K562 (cell line): ENCODE results near the gene MARCHF3. TPM values are rescaled to one million over a fixed set of nuclear protein-coding genes. Genes with fewer than 3 reads are reported as not detected.

Experiments used
- ATAC-seq: fragments of 200-7000 bp; cut with Tn5 transposase; 3 replicates; pipeline ENCODE4 v1.9.1; 2020; ENCODE audit warnings: moderate library complexity
- BruUV-seq: library from RNA; stranded (reverse); fragments of 400-500 nt; replicated peaks from 2 replicates; lab custom pipeline; 2021; lab: Mats Ljungman, UMichigan
- CTCF ChIA-PET: fragments of 300-600 bp; formaldehyde crosslinking; extraction: SDS; loops from one replicate; lab custom pipeline; 2021; ENCODE audit warnings: low intra/inter-chr PET ratio; lab: Yijun Ruan, JAX
- POLR2A ChIA-PET: fragments of 300-600, 350-650 bp; sonication (Branson Sonifier 250); formaldehyde crosslinking; extraction: SDS; loops from one replicate; lab custom pipeline; 2021; ENCODE audit warnings: antibody characterized with exemption, inconsistent platforms; lab: Yijun Ruan, JAX
- DNase-seq, 4 experiments: peaks; one replicate each; pipeline versions ENCODE4 v3.0.0 to v3.0.0-alpha.2; 2011 to 2018; ENCODE audit warnings: low spot score in 3 of 4, mixed read lengths in 3 of 4; ENCODE audit errors: extremely low read depth in 1 of 4
- FAIRE-seq: peaks from 2 replicates; lab custom pipeline; 2011; peaks lifted over from hg19 to GRCh38; lab: Jason Lieb, UNC
- H2AFZ ChIP-seq: 2 replicates; pipeline ENCODE4 v1.6.0; 2011; ENCODE audit warnings: low read depth, low read length, control low read depth, inconsistent platforms
- H3K27ac ChIP-seq: fragments of 200-600 bp; 3 replicates; pipeline ENCODE4 v1.8.0; 2011; ENCODE audit warnings: low read depth, mild to moderate bottlenecking, control low read depth, inconsistent platforms, low read length, moderate library complexity, mixed read lengths; ENCODE audit errors: extremely low read depth
- H3K27me3 ChIP-seq, 2 experiments: fragments of 300-600 bp in 1 of 2; 2 replicates in 1 of 2; 3 replicates in 1 of 2; pipeline versions ENCODE4 v1.6.0 to v1.8.0; 2011; ENCODE audit warnings: inconsistent platforms in 2 of 2, low read length in 2 of 2, mild to moderate bottlenecking in 1 of 2, mixed read lengths in 1 of 2, moderate library complexity in 1 of 2; ENCODE audit not compliant: control insufficient read depth in 2 of 2, insufficient read depth in 2 of 2
- H3K36me3 ChIP-seq: fragments of 300-600 bp; 3 replicates; pipeline ENCODE4 v1.8.0; 2011; ENCODE audit warnings: mild to moderate bottlenecking, low read length, inconsistent platforms; ENCODE audit not compliant: control insufficient read depth, insufficient read depth
- H3K4me1 ChIP-seq, 2 experiments: fragments of 200-600 bp in 1 of 2; replicated peaks in 1 of 2; 2 replicates in 1 of 2; 3 replicates in 1 of 2; pipeline versions ENCODE4 v1.5.1 to v1.8.0; 2011; ENCODE audit warnings: inconsistent platforms in 2 of 2, low read length in 2 of 2, mild to moderate bottlenecking in 1 of 2, mixed read lengths in 1 of 2, moderate library complexity in 1 of 2; ENCODE audit not compliant: control insufficient read depth in 2 of 2, insufficient read depth in 2 of 2
- H3K4me2 ChIP-seq: 2 replicates; pipeline ENCODE4 v1.6.1; 2011; ENCODE audit warnings: low read length, control low read depth, inconsistent platforms, mixed read lengths; ENCODE audit not compliant: insufficient read depth
- H3K4me3 ChIP-seq: fragments of 200-600 bp; sonication (generic), shearing (Covaris generic); 2 replicates; pipeline ENCODE4 v1.5.1; 2016; ENCODE audit warnings: control low read depth, inconsistent platforms
- H3K79me2 ChIP-seq: fragments of 200-600 bp; 3 replicates; pipeline ENCODE4 v1.8.0; 2011; ENCODE audit warnings: low read length, inconsistent platforms; ENCODE audit not compliant: control insufficient read depth, insufficient read depth
- H3K9ac ChIP-seq, 2 experiments: 2 replicates each; pipeline versions ENCODE4 v1.6.0 to v1.6.1; 2011; ENCODE audit warnings: low read depth in 2 of 2, low read length in 2 of 2, control low read depth in 1 of 2, inconsistent platforms in 1 of 2, mild to moderate bottlenecking in 1 of 2, mixed read lengths in 1 of 2; ENCODE audit not compliant: insufficient read depth in 1 of 2
- H3K9me1 ChIP-seq: one replicate; pipeline ENCODE4 v1.6.0; 2011; ENCODE audit warnings: inconsistent platforms, mild to moderate bottlenecking, low read length, moderate library complexity; ENCODE audit not compliant: control insufficient read depth, insufficient read depth
- H3K9me3 ChIP-seq: replicated peaks from 2 replicates; pipeline ENCODE4 v1.5.1; 2011; ENCODE audit warnings: low read depth, low read length, inconsistent platforms; ENCODE audit not compliant: control insufficient read depth, insufficient read depth
- H4K20me1 ChIP-seq: replicated peaks from 2 replicates; pipeline ENCODE4 v1.6.1; 2011; ENCODE audit warnings: low read length, inconsistent platforms, mixed read lengths; ENCODE audit not compliant: control insufficient read depth, insufficient read depth
- ATF3 ChIP-seq, 2 experiments: fragments of 450-650 bp in 1 of 2; sonication (generic) in 1 of 2; formaldehyde crosslinking in 1 of 2; IDR thresholded peaks in 1 of 2; conservative IDR thresholded peaks in 1 of 2; 2 replicates each; pipeline versions ENCODE4 v1.6.1 to v1.8.1; 2016 to 2023; ENCODE audit warnings: mild to moderate bottlenecking in 2 of 2, moderate library complexity in 2 of 2, inconsistent platforms in 1 of 2, missing genetic modification reagents in 1 of 2
- CBX2 ChIP-seq: fragments of 200-600 bp; sonication (generic); IDR thresholded peaks from one replicate; pipeline ENCODE4 v1.6.1; 2012; ENCODE audit warnings: mild to moderate bottlenecking, low read length, inconsistent platforms; ENCODE audit not compliant: insufficient read depth, poor library complexity, severe bottlenecking
- CGGBP1 ChIP-seq: fragments of 250-450 bp; sonication (Bioruptor Pico); IDR thresholded peaks from 2 replicates; pipeline ENCODE4 v1.9.0; 2021; ENCODE audit warnings: mild to moderate bottlenecking
- ELF2 ChIP-seq: fragments of 250-450 bp; sonication (Bioruptor Pico); IDR thresholded peaks from 2 replicates; pipeline ENCODE4 v1.5.0; 2021; ENCODE audit warnings: mild to moderate bottlenecking
- GATAD2A ChIP-seq: fragments of 450-650 bp; IDR thresholded peaks from 2 replicates; pipeline ENCODE4 v1.6.1; 2017
- HIVEP1 ChIP-seq: fragments of 250-450 bp; sonication (Bioruptor Pico); IDR thresholded peaks from 2 replicates; pipeline ENCODE4 v1.4.0; 2020; ENCODE audit warnings: mild to moderate bottlenecking
- KLF16 ChIP-seq: IDR thresholded peaks from 2 replicates; pipeline ENCODE4 v1.6.1; 2016; ENCODE audit warnings: antibody characterized with exemption
- MAFK ChIP-seq: IDR thresholded peaks from 2 replicates; pipeline ENCODE4 v1.6.1; 2011; ENCODE audit warnings: low read length, improper control_type of control experiment
- MAZ ChIP-seq, 2 experiments: fragments of 450-650 bp in 1 of 2; sonication (generic) in 1 of 2; formaldehyde crosslinking; IDR thresholded peaks in 1 of 2; conservative IDR thresholded peaks in 1 of 2; 2 replicates each; pipeline versions ENCODE4 v1.4.0 to v1.5.0; 2020; ENCODE audit warnings: mild to moderate bottlenecking in 1 of 2, missing genetic modification reagents in 1 of 2
- MCM7 ChIP-seq, 2 experiments: fragments of 450-650 bp; IDR thresholded peaks; 2 replicates each; pipeline ENCODE4 v1.6.1; 2016 to 2018
- NR4A1 ChIP-seq, 2 experiments: fragments of 250-450 bp in 1 of 2; fragments of 450-650 bp in 1 of 2; sonication (Bioruptor Pico) in 1 of 2; IDR thresholded peaks; 2 replicates each; pipeline versions ENCODE4 v1.4.0 to v1.6.1; 2016 to 2020; ENCODE audit warnings: mild to moderate bottlenecking in 2 of 2, missing compliant biosample characterization in 1 of 2, missing genetic modification characterization in 1 of 2, moderate library complexity in 1 of 2
- PHF20 ChIP-seq: fragments of 450-650 bp; IDR thresholded peaks from 2 replicates; pipeline ENCODE4 v1.6.1; 2018; ENCODE audit not compliant: partially characterized antibody
- SRSF7 ChIP-seq: fragments of 200-400 bp; formaldehyde crosslinking; optimal IDR thresholded peaks from 2 replicates; pipeline ENCODE3; 2017; ENCODE audit warnings: mild to moderate bottlenecking, low read depth, low read length
- TAF1 ChIP-seq: IDR thresholded peaks from 2 replicates; pipeline ENCODE4 v1.6.1; 2011; ENCODE audit warnings: mild to moderate bottlenecking, low read length, moderate library complexity; ENCODE audit not compliant: insufficient read depth, control insufficient read depth, severe bottlenecking; ENCODE audit errors: extremely low read depth
- U2AF1 ChIP-seq: fragments of 200-400 bp; formaldehyde crosslinking; optimal IDR thresholded peaks from 2 replicates; pipeline ENCODE3; 2017; ENCODE audit warnings: mild to moderate bottlenecking, low read depth, low read length, moderate library complexity
- ZNF449 ChIP-seq: fragments of 250-450 bp; sonication (Bioruptor Pico); IDR thresholded peaks from 2 replicates; pipeline ENCODE4 v1.8.0; 2022; ENCODE audit warnings: moderate library complexity, mild to moderate bottlenecking, inconsistent platforms
- WGBS: fragments of 100-300 bp; shearing (Covaris generic); methylation state at CpG from one replicate; pipeline ENCODE4 v1.1.6; 2016; ENCODE audit warnings: low coverage, mixed read lengths; ENCODE audit not compliant: insufficient coverage; ENCODE audit errors: missing lambda C conversion rate; 5-methylcytosine and 5-hydroxymethylcytosine counted together
- in situ Hi-C: fragments of 300-500 bp; cut with MboI; formaldehyde crosslinking; loops from 4 replicates; pipeline ENCODE4 v1.15.0; 2018; ENCODE audit warnings: inconsistent platforms, mixed read lengths
- intact Hi-C: fragments of 100-400 bp; cut with micrococcal nuclease; formaldehyde crosslinking; loops from 2 replicates; pipeline ENCODE4 v1.14.2; 2022
- polyA plus RNA-seq, 8 experiments: library from polyadenylated mRNA; depleted of rRNA in 4 of 8; stranded (reverse) in 5 of 8; unstranded in 3 of 8; fragments of >200 nt; fragmentation: Nextera tagmentation in 2 of 8; fragmentation: Illumina TruSeq in 1 of 8; extraction: Ambion mirVana in 2 of 8; extraction: Trizol in 1 of 8; gene quantifications; 2 replicates each; pipeline versions ENCODE4 v1.2.1 to v1.2.3, GENCODE V29; 2011 to 2014; ENCODE audit warnings: inconsistent platforms in 1 of 8, missing spikeins in 1 of 8
- total RNA-seq, 7 experiments: library from RNA; depleted of rRNA in 6 of 7; stranded (reverse); fragments of >200 nt in 6 of 7; fragmentation: Illumina TruSeq in 2 of 7; extraction: Trizol in 2 of 7; gene quantifications; 2 replicates each; pipeline versions ENCODE4 v1.2.1 to v1.2.3, GENCODE V29; 2011 to 2021; ENCODE audit warnings: low replicate concordance in 1 of 7
- TF ChIP-seq, protein P1 (sequence below): sonication (generic); formaldehyde crosslinking; IDR thresholded peaks from 2 replicates; pipeline ENCODE4 v1.8.0; 2022; ENCODE audit warnings: mild to moderate bottlenecking, missing genetic modification reagents

Gene MARCHF3
- total and polyA plus RNA-seq, 9 of the 15 experiments (the other 6 are each of a cell fraction or from before 2014, with no cell fraction given): 5.6 to 37.4 (median 16.5) TPM

GRCh38 chr5:127063257-127063913, 33.0 kb upstream of the MARCHF3 start (continued):
- no peak for TF ChIP-seq ZNF449 (CRISPR knock-in tag)
- TF ChIP-seq MCM7 (IDR thresholded peaks at IDR 0.05): no peak
- no peak for TF ChIP-seq CBX2
- TF ChIP-seq MAFK: 0 out of 2 replicates have a peak, but pooled peaks have one; percentile 20

DNA sequence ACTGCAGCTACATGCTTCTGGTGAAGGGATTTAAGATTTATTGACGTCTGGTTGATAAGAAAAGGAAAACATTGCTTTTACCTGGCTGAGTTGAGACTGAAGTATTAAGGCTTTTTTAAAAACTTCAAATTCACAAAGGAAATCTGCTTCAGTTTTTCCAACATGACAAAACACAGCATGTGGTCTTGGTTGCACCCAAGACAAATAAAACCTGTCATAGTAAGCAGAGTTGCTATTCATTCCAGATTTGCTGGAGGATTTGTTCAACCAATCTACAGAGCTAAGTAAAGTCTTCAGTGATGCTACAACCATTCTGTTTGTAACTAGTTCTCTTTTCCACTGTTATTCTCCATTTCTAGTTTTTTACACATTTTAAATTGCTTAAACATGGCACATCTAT, 31.6 kb upstream of the MARCHF3 start:
- no peak for DNase-seq
- CTCF ChIA-PET: no interaction called here
- no peaks in the 10 kb centered on the region for H3K4me1 ChIP-seq
- intact Hi-C loops (no loop called here), in situ Hi-C loops (no loop called here)
- no peak overlapping the region for H3K4me3 ChIP-seq
- BruUV-seq: no TSS peak
- no peaks in the 10 kb centered on the region for H3K27me3 ChIP-seq
- H2AFZ ChIP-seq: no peak overlapping the region
- ATAC-seq: no peak
- H3K4me2 ChIP-seq: no peak overlapping the region
- POLR2A ChIA-PET: no interaction called here
- H3K79me2 ChIP-seq: no peaks in the 10 kb centered on the region
- WGBS: 21% methylated on average over 1 of the region's 1 CpG
- no peaks in the 10 kb centered on the region for H4K20me1 ChIP-seq
- no peak overlapping the region for H3K9ac ChIP-seq
- FAIRE-seq: no peak
- no peaks in the 10 kb centered on the region for H3K9me3 ChIP-seq
- no peak overlapping the region for H3K27ac ChIP-seq
- no peaks in the 10 kb centered on the region for H3K36me3 ChIP-seq
- H3K9me1 ChIP-seq: no peaks in the 10 kb centered on the region
- TF ChIP-seq, protein P1, sequence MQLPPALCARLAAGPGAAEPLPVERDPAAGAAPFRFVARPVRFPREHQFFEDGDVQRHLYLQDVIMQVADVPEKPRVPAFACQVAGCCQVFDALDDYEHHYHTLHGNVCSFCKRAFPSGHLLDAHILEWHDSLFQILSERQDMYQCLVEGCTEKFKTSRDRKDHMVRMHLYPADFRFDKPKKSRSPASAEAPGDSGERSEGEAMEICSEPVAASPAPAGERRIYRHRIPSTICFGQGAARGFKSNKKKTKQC (CRISPR knock-in tag): no peak
- TF ChIP-seq ATF3 (IDR thresholded peaks at IDR 0.05): no peak
- TF ChIP-seq ATF3 (CRISPR knock-in tag; conservative IDR thresholded peaks at IDR 0.05): no peak
- TF ChIP-seq HIVEP1: no peak
- no peak for TF ChIP-seq NR4A1 (CRISPR knock-in tag; IDR thresholded peaks at IDR 0.05)
- TF ChIP-seq NR4A1 (tag; IDR thresholded peaks at IDR 0.05): no peak
- no peak for TF ChIP-seq GATAD2A
- TF ChIP-seq CGGBP1 (CRISPR knock-in tag): no peak
- no peak for TF ChIP-seq PHF20
- TF ChIP-seq MAZ (CRISPR knock-in tag; conservative IDR thresholded peaks at IDR 0.05 in 1 of 2, IDR thresholded peaks at IDR 0.05 in 1 of 2): no peak
- no peak for TF ChIP-seq TAF1
- TF ChIP-seq KLF16: no peak
- TF ChIP-seq ELF2: no peak
- TF ChIP-seq U2AF1: no peak
- TF ChIP-seq SRSF7: no peak
